Sigmoid colon (tissue), 7 donors: ENCODE measurements around the gene CNTNAP4. TPM values are rescaled to one million over a fixed set of nuclear protein-coding genes. Genes with fewer than 3 reads are reported as not detected.

ENCODE experiments used
- DNase-seq: peaks from one replicate; pipeline ENCODE4 v3.0.0-alpha.2; 2019
- H3K27ac ChIP-seq, 4 donors: fragments of 200-600 bp; sonication (generic); one replicate each; pipeline ENCODE4 v1.5.1; 2016 to 2019; ENCODE audit warnings: mild to moderate bottlenecking in 1 of 4
- H3K27me3 ChIP-seq, 3 donors: fragments of 200-600 bp; sonication (generic); one replicate each; pipeline ENCODE4 v1.5.1; 2019; ENCODE audit warnings: mild to moderate bottlenecking in 1 of 3
- H3K36me3 ChIP-seq, 4 donors: fragments of 200-600 bp; sonication (generic); one replicate each; pipeline ENCODE4 v1.5.1; 2016 to 2019
- H3K4me1 ChIP-seq, 4 donors: fragments of 200-600 bp; sonication (generic); one replicate each; pipeline ENCODE4 v1.5.1; 2017 to 2019
- H3K4me3 ChIP-seq, 4 donors: fragments of 200-600 bp; sonication (generic); one replicate each; pipeline ENCODE4 v1.5.1; 2017 to 2019; ENCODE audit warnings: mild to moderate bottlenecking in 2 of 4, moderate library complexity in 1 of 4
- H3K9me3 ChIP-seq, 4 donors: fragments of 200-600 bp in 3 of 4; sonication (generic) in 3 of 4; one replicate each; pipeline versions ENCODE4 v1.5.1 to v1.6.1; 2013 to 2019
- CTCF ChIP-seq, 4 experiments: fragments of 450-650 bp in 3 of 4; fragments of 200-600 bp in 1 of 4; IDR thresholded peaks; one replicate each; pipeline ENCODE4 v1.5.1; 2016 to 2019; ENCODE audit warnings: antibody characterized with exemption in 4 of 4, mild to moderate bottlenecking in 3 of 4, moderate library complexity in 2 of 4
- EP300 ChIP-seq, 4 donors: sonication (generic); formaldehyde crosslinking; IDR thresholded peaks; one replicate each; pipeline ENCODE4 v1.6.1; 2017; ENCODE audit warnings: antibody characterized with exemption in 4 of 4
- POLR2A ChIP-seq, 2 donors: fragments of 450-650 bp; IDR thresholded peaks; one replicate each; pipeline ENCODE4 v1.6.1; 2016; ENCODE audit warnings: antibody characterized with exemption in 2 of 2, mild to moderate bottlenecking in 2 of 2, moderate library complexity in 2 of 2
- POLR2AphosphoS5 ChIP-seq, 4 donors: sonication (generic); formaldehyde crosslinking; IDR thresholded peaks; one replicate each; pipeline ENCODE4 v1.6.1; 2017; ENCODE audit warnings: antibody characterized with exemption in 4 of 4
- WGBS, 2 donors: extraction: QIAGEN DNeasy Blood & Tissue Kit; methylation state at CpG; one replicate each; pipeline ENCODE4 v1.1.7; 2013; 5-methylcytosine and 5-hydroxymethylcytosine counted together
- intact Hi-C: fragments of 100-400 bp; cut with DNase I; formaldehyde crosslinking; loops from one replicate; pipeline ENCODE4 v1.15.1; 2023
- polyA plus RNA-seq, 3 donors: library from polyadenylated mRNA; stranded (reverse); fragments of 200-250 nt; gene quantifications; one replicate each; pipeline ENCODE4 v1.2.3, GENCODE V29; 2013
- total RNA-seq, 4 donors: library from RNA; depleted of rRNA; stranded (reverse); fragments of >200 nt; gene quantifications; one replicate each; pipeline ENCODE4 v1.1.0, GENCODE V29; 2016
- donor health status: healthy with polysubstance abuse.
- donor health status: Bipolar disorder and iron deficiency.
- donor health status: healthy.

The CNTNAP4 gene
- total and polyA plus RNA-seq, 7 donors: under 0.01 to 1.4 (median 0.22) TPM; not detected in 1

GRCh38 chr16:76539609-76540008 is 262.4 kb downstream of the CNTNAP4 start:
- no peaks in the 10 kb centered on the region for H3K27me3 ChIP-seq
- no peaks in the 10 kb centered on the region for H3K36me3 ChIP-seq
- no peak overlapping the region for H3K4me3 ChIP-seq
- no peak for DNase-seq
- H3K9me3 ChIP-seq: no peaks in the 10 kb centered on the region
- TF ChIP-seq EP300 (IDR thresholded peaks at IDR 0.05): no peak
- TF ChIP-seq POLR2AphosphoS5 (IDR thresholded peaks at IDR 0.05): no peak
- TF ChIP-seq CTCF (IDR thresholded peaks at IDR 0.05): no peak
- TF ChIP-seq POLR2A (IDR thresholded peaks at IDR 0.05): no peak
- WGBS, 2 donors: 49 to 73% methylated on average over 3 of the region's 3 CpGs
- intact Hi-C loops: no loop called here
- no peaks in the 10 kb centered on the region for H3K4me1 ChIP-seq
- H3K27ac ChIP-seq: no peak overlapping the region

GRCh38 chr16:76541070-76541469 is 263.9 kb downstream of the CNTNAP4 start:
- intact Hi-C loops: no loop called here
- WGBS, 2 donors: 14 to 70% methylated on average over 1 of the region's 1 CpG
- Histone ChIP-seq H3K27ac (no peak overlapping the region), H3K4me1 (no peaks in the 10 kb centered on the region), H3K27me3 (peaks cover 0 to 4% (median 0%) of the 10 kb centered on the region in 3 donors), H3K9me3 (no peaks in the 10 kb centered on the region), H3K4me3 (no peak overlapping the region), H3K36me3 (no peaks in the 10 kb centered on the region)
- TF ChIP-seq POLR2A (IDR thresholded peaks at IDR 0.05): no peak
- TF ChIP-seq POLR2AphosphoS5 (IDR thresholded peaks at IDR 0.05): no peak
- no peak for TF ChIP-seq EP300 (IDR thresholded peaks at IDR 0.05)
- TF ChIP-seq CTCF (IDR thresholded peaks at IDR 0.05): no peak
- DNase-seq: no peak

GRCh38 chr16:76565542-76565941 is 288.3 kb downstream of the CNTNAP4 start:
- WGBS, 2 donors: 88 to 90% methylated on average over 2 of the region's 2 CpGs

GRCh38 chr16:76571755-76572154 is 294.6 kb downstream of the CNTNAP4 start:
- intact Hi-C loops: no loop called here
- 74 to 87% methylated on average over 3 of the region's 3 CpGs for WGBS, 2 donors
- Histone ChIP-seq H3K36me3 (no peaks in the 10 kb centered on the region), H3K27ac (no peak overlapping the region), H3K4me1 (no peaks in the 10 kb centered on the region), H3K27me3 (no peaks in the 10 kb centered on the region), H3K9me3 (no peaks in the 10 kb centered on the region), H3K4me3 (no peak overlapping the region)
- no peak for TF ChIP-seq POLR2AphosphoS5 (IDR thresholded peaks at IDR 0.05)
- no peak for TF ChIP-seq CTCF (IDR thresholded peaks at IDR 0.05)
- no peak for TF ChIP-seq EP300 (IDR thresholded peaks at IDR 0.05)
- no peak for TF ChIP-seq POLR2A (IDR thresholded peaks at IDR 0.05)
- DNase-seq: no peak

More at GRCh38 chr16:76565542-76565941, 288.3 kb downstream of the CNTNAP4 start:
- Histone ChIP-seq H3K4me3 (no peak overlapping the region), H3K27ac (no peak overlapping the region), H3K27me3 (no peaks in the 10 kb centered on the region), H3K4me1 (no peaks in the 10 kb centered on the region), H3K36me3 (no peaks in the 10 kb centered on the region), H3K9me3 (no peaks in the 10 kb centered on the region)
- no peak for DNase-seq
- no peak for TF ChIP-seq CTCF (IDR thresholded peaks at IDR 0.05)
- TF ChIP-seq POLR2A (IDR thresholded peaks at IDR 0.05): no peak
- TF ChIP-seq EP300 (IDR thresholded peaks at IDR 0.05): no peak
- TF ChIP-seq POLR2AphosphoS5 (IDR thresholded peaks at IDR 0.05): no peak
- intact Hi-C loops: no loop called here

- 96 to 98% methylated on average over 2 of the region's 2 CpGs for WGBS, 2 donors
- DNase-seq: no peak
- no peak overlapping the region for H3K4me3 ChIP-seq
Observed at GRCh38 chr16:76573281-76573680, 296.1 kb downstream of the CNTNAP4 start.

More at GRCh38 chr16:76573281-76573680, 296.1 kb downstream of the CNTNAP4 start:
- H3K27ac ChIP-seq: no peak overlapping the region
- no peaks in the 10 kb centered on the region for H3K4me1 ChIP-seq
- no peaks in the 10 kb centered on the region for H3K27me3 ChIP-seq
- intact Hi-C loops: no loop called here
- no peaks in the 10 kb centered on the region for H3K36me3 ChIP-seq
- H3K9me3 ChIP-seq: no peaks in the 10 kb centered on the region
- TF ChIP-seq EP300 (IDR thresholded peaks at IDR 0.05): no peak
- TF ChIP-seq POLR2A (IDR thresholded peaks at IDR 0.05): no peak
- TF ChIP-seq CTCF (IDR thresholded peaks at IDR 0.05): no peak
- no peak for TF ChIP-seq POLR2AphosphoS5 (IDR thresholded peaks at IDR 0.05)
